Umbilical cord (tissue), 2 donors: Measurements from ENCODE around the gene GDPD4. TPM values are rescaled to one million over a fixed set of nuclear protein-coding genes. Genes with fewer than 3 reads are reported as not detected.
A peak's percentile ranks its signal among the peaks of the same experiment; 100 is the strongest.

Experiments
- DNase-seq: peaks from one replicate; pipeline ENCODE4 v3.0.0-alpha.2; 2015; ENCODE audit warnings: low spot score
- total RNA-seq: library from RNA; depleted of rRNA; stranded (reverse); fragments of >200 nt; gene quantifications from one replicate; pipeline ENCODE4 v1.2.3, GENCODE V29; 2014; ENCODE audit warnings: low replicate concordance; ENCODE audit not compliant: insufficient read depth

GDPD4 gene
- total RNA-seq, 1 donor from 2014 or later = 0.48 TPM

DNA sequence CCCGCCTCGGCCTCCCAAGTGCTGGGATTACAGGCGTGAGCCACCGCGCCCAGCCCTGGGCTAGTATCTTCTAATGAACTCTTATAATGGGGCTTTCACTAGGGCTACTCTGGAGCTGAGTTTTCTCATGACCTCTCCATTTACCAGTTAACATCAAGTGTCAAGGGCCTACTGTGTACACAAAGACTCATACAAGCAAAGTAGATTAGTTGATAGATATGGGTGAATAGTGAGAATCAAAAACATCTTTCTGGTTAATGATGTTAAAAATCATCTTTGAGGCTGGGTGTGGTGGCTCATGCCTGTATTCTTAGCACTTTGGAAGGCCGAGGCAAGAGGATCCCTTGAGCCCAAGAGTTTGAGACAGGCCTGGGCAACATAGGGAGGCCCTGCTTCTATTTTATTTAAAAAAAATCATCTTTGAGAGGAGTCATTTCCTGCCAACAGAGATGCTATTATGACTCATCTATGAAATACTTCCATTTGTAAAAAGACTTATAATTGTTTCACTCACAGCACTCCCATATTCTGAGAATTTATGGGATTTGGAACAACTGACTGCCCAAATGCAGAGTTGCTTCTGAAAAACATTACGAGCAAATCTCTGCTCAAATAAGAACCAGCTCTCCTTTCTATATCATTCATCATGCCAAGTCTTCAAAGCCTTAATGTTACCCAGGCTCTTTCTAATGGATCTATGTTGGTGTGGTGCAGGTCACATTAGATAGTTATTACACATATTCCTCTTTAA is 57.0 kb downstream of the GDPD4 start:
- peak; percentile 63 for DNase-seq

DNA sequence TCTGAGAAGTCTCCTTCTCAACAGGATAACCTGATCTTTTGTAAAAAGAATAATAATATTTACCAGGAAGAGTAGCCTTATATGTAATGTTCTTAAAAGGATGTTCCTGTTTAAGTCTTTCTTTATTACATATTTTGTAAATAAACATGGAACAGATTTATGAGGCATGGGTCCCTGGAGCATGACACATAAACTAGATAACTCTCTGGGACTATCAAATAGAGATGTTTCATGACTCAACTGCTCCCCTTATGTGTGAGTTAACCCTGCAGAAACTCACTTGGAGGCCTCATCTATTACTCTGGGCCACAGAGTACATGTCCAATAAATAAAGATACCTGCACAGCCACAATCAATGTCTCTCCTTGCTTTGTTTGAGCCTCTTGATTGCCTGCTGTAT is 64.6 kb downstream of the GDPD4 start:
- DNase-seq = no peak

DNA sequence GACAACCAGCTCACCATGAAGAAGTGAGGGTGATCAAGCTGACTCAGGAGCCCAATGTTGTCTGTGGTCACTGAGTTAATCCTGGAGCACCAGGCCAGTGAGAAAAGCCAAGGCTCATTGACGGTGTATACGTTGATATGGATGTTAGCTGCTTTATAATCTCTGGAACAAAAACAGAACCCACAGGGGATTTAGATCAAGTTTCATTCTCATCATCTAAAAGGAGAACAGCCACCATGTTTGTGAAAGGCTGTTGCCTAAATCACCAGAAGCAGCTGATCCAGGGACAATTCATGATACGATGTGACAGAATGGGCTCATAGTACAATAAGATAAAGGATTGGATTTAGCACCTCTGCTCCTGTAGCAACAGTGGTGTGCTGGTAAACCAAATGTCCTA is 68.5 kb downstream of the GDPD4 start:
- DNase-seq = no peak

DNA sequence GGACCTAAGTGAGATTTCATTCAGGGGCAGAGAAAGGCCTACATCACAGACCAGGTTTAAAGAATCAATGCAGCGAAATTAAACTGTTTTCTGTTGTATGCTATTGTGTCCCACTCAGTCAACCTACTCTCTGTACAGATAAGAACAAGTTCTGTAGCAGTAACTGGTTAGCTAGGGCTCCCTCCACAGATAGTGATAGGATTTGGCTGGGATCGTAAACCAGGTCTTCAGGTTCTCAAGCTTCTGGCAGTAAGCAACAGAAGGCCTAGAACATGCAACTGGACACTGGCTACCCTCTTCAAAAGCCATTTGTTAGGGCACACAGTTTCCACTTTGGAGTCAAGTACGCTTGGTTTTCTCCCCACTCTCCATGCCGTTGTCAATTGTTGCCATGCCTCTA is 69.2 kb downstream of the GDPD4 start:
- DNase-seq = no peak

DNA sequence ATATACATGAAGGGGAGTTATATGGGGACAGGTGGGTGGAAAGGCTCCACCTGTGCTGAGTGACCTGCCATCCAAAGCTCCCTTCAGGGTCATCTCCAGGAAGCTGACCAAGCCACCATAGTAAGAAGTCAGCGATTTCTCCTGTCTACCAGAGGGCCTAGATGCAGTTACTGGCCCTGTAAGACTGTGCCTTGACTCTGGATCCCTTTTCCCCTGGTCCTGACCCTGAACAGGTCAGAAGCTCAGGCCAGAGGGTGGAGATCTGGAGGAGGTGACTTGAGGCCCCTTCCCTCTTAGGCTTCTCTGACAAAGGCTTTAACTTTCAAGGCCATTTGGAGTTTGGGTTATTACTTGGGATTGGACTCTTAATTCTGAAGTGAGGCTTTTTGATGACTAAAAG is 69.7 kb downstream of the GDPD4 start:
- no peak for DNase-seq

DNA sequence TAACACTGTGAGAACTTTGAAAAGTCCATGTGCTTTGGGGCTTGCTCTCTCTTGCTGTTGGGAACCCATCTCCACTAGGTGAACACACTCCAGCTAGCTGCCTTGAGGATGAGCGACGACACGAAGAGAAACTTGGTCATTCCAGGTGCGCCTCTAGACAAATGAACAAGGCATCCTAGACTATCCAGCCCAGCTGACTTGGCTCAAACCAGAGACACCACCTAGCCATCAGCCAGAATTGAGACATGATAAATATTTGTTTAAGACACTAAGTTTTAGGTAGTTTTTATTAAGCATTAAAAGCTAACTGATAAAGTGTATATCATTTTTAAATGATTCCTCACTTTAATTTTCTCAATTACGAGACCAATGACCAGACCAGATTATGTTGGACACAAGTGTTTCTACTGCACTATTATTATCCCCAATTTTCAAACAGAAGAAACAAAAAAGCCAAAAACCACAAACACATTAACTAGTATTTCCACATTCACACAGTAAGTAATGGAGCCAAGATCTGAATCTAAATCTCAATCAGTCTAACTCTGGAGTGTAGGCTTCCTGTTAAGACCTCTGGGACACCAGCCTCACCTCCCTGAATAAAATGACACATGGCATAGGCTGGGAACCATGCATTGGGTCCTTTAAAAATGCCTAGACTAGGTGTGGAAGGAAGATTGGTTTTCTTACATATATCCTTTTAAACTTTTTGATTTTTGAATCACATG is 70.4 kb downstream of the GDPD4 start:
- DNase-seq = no peak

DNA sequence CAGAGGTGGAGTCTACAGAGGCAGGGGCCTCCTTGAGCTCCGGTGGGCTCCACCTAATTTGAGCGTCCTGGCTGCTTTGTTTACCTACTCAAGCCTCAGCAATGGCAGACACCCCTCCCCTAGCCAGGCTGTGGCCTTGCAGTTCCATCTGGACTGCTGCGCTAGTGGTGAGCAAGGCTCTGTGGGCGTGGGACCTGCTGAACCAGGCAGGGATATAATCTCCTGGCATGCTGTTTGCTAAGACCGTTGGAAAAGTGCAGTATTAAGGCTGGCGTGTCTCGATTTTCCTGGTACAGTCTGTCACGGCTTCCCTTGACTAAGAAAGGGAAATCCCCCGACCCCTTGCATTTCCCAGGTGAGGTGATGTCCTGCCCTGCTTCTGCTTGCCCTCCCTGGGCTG is 77.7 kb downstream of the GDPD4 start:
- no peak for DNase-seq

DNA sequence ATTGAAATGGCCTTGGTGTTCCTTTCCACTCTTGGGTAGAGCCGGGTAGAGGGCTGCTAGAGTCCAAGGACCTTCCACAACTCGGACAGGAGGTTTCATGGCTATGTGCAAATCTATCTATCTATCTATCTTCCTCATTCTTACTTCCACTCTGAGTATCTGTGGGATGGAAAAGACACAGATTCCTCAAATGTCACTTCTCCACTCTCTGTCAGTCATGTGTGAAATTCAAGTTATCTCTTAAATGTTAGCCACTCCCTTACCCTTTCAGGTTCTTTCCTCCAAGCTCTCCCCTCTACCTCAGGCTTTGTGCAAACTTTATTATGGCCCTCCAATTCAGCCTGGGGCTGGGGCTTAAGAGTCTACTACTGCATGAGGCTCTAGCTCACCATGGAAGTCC is 84.3 kb downstream of the GDPD4 start:
- DNase-seq = no peak

DNA sequence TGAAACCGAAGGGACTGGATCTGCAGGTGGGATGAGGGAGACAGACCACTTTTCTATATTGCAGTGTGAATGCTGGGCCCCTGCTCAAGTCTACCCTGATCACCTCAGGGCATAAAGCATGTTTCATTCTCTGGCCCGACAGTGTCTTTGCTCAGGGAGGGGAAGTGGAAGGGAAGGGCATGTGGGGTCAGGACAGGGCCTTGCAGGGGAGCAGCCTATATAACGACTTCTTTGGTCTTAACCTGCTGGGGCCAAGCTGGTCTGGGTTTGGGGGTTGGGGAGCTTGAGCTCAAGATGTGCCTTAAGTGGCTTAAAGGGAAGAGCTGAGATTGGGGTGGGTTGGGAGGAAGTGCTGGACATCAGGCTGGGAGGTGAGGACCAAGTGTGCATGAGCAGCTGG is 86.4 kb downstream of the GDPD4 start:
- DNase-seq = no peak

DNA sequence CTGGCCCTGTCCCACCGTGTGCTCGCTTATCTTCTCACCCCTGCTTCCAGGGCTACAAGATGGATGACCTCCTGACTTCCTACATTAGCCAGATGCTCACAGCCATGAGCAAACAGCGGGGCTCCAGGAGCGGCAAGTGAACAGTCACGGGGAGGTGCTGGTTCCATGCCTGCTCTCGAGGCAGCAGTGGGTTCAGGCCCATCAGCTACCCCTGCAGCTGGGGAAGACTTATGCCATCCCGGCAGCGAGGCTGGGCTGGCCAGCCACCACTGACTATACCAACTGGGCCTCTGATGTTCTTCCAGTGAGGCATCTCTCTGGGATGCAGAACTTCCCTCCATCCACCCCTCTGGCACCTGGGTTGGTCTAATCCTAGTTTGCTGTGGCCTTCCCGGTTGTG is 86.9 kb downstream of the GDPD4 start:
- no peak for DNase-seq

DNA sequence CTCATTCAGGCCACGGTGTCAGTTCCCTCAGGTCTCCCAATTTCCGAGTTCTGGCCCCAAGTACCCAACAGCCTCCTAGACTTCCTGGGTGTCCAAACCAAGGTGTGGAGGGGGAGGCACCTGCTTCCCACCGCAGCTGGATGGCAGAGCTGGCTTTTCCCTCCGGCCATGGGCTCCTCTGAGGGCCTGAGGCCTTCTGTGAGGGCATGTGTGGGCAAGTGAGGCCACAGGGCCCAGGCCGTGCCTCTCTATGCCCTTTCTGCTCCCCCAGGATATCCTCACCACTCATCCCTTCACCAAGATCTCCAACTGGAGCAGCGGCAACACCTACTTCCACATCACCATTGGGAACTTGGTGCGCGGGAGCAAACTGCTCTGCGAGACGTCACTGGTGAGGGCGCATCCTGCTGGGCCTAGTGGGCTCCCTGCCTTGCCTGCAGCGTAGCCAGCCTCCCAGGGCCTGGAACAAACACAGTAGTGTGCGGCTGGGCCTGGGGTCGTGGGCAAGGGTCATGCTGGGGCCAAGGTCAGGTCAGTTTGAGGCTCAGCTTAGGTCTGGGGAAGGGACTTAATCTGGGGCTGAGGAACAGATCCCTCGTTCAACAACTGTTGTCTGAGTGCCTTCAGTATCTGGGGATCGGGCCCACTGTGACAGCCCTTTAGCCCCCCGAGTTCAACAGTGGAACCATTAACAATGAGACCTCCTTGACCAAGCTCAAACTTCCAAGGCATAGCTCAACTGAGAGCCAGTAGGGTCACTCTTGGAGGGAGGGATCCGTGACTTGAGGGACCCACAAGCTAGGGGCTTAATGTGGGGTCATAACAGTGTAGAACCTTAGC is 87.7 kb downstream of the GDPD4 start:
- no peak for DNase-seq

DNA sequence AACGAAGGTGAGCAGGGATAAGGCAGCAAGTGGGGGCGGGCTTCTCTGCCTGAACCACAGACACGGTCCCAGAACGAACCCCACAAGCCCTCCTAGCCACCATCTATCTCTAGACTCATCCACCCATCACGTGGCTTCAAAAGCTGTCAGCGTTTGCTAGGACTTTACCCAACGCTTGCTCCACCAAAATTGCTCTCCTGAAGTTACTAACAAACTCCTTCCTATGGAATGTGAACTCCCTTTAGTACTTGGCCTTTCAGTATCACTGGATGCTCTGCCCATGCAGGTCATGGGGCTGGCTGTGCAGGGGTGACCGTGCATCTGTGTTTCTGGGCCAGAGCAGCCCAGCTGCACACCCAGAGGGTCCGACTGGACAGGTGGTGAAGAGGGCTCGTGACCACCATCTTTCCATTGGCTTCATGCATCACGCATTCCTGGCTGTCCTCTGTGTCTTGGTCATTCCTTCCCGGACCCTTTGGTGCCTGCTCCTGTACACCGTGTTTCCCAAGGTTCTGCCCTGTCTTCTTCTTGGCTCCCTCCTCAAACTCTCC is 88.4 kb downstream of the GDPD4 start:
- no peak for DNase-seq

DNA sequence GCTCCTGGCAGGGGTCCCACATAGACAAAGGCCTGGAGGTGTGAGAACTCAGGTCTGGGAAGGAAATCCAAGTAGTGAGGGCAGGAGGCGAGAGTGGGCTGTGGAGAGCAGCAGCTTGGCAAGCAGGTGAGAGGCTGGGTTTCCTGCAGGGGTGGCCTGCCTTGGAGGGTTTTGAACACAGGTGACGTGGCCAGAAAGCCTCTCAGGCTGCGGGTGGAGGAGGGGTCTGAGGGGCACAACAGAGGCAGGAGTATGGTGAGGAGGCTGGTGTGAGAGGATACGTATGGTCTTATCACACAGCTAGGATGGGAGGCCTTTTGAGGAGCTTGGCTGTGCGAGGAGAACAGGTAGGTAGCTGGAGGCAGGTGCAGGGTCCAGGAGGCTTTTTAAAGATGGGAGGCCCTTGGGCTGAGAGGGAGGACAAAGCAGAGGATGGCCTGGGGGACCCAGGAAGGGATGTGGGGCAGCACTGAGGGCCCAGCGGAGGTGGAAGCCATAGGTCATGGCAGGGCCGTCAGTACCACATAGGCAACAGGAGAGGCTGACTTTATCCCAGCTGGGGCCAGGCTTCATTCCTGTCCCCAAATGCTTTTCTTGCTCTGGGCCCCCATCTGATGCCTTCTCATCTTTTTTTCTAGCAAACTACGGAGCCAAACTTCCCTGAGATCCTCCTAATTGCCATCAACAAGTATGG is 89.0 kb downstream of the GDPD4 start:
- DNase-seq = no peak

DNA sequence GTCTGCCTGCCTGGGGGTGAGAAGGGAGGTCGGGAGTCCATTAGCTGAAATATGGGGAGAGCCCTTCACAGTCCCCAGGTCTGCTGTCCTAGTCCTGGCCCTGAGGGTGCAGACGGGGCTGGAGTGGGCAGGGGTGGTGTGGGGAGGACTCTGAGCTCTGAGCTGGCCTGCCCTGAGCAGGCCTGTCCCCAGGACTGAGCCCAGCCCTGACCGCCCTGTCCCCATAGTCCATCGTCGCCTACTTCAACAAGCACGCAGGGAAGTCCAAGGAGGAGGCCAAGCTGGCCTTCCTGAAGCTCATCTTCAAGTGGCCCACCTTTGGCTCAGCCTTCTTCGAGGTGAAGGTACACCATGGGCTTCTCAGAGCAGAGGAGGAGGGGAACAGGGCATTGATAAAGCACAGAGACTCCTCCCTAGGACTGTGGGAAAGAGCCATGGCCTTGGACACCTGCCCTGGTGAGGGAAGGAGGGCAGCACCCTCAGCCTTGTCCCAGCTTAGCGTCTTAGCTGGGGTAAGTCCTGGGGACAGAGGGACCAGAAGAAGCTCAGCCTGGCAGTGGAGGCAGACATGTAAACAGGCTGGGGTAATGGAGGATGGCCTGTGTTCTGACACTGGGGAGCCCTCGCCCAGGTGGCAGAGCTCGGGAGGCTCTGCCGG is 89.8 kb downstream of the GDPD4 start:
- no peak for DNase-seq

DNA sequence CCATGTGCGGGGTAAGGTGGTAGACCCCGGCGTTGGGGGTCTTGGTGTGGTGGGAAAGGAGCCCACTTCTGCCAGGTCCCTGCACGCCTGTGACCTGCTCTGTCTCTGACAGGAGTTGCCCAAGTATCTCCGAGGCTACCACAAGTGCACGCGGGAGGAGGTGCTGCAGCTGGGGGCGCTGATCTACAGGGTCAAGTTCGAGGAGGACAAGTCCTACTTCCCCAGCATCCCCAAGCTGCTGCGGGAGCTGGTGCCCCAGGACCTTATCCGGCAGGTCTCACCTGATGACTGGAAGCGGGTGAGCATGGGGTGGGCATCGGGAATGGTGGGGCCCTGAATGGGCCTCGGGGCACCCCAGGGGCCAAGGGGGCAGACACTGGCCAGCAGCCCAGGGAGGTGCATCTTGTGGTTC is 90.4 kb downstream of the GDPD4 start:
- DNase-seq = no peak

DNA sequence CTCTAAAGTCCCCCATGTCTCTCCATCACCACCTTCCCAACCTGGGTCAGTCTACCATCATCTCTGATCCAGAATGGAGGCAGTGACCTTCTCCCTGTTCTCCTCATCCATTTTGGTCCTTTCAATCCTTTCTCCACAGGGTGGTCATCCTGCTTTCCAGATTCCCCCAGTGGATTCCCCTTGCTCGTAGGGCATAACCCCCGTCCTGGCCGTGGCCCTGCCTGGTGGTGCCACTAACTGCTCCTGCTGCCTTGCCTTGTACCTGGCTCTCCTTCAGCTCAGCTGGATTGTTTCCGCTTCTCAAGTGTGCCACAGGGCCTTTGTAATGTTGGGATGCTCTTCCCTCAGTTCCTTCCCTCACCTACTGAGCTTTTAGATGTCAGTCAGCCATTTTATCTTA is 91.8 kb downstream of the GDPD4 start:
- DNase-seq = no peak

DNA sequence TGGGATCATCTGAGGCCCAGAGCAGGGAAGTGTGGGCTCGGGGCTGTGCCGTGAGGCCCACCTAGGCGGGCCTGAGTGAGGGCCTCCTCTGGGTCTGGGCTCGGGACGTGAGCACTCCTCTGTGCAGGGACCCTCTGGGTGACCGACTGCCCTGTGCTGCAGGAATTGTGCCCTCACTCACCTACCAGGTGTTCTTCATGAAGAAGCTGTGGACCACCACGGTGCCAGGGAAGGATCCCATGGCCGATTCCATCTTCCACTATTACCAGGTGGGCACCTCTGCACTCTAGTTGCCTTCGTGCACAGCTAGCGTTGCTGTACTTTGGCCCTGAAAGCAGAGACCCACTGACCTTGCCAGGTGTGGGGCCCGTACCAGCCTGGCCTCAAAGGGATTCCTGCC is 93.0 kb downstream of the GDPD4 start:
- no peak for DNase-seq

DNA sequence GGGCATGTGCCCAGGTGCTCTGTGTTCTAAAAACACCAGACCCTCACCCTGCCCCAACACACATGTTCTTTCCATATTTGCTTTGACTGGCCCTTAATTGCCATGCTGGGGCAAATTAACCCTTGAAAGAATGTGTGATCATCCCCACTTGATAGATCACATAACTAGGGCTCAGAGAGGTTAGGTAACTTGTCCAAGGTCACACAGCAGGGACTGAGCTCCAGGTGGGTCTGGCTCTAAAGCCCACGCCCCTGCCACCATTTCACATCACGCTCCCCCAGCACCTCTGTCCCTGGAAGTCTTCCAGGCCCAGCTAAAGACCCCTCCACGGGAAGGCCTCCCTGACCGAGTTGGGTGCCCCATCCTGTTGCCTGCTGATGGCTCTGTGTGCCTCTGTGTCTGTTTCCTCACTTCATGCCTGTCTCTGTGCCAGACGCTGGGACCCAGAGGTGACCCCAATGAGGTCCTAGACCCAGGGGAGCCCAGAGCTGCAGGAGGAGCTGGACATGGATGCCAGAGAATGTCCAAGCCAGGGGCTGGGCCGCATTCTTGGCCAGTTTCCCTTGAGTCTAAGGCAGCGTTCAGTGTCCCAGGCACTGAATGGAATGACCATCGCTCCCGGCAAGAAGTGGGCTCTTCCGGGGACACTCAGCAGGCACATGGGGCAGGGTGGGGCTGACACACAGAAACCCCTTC is 93.7 kb downstream of the GDPD4 start:
- DNase-seq = no peak

DNA sequence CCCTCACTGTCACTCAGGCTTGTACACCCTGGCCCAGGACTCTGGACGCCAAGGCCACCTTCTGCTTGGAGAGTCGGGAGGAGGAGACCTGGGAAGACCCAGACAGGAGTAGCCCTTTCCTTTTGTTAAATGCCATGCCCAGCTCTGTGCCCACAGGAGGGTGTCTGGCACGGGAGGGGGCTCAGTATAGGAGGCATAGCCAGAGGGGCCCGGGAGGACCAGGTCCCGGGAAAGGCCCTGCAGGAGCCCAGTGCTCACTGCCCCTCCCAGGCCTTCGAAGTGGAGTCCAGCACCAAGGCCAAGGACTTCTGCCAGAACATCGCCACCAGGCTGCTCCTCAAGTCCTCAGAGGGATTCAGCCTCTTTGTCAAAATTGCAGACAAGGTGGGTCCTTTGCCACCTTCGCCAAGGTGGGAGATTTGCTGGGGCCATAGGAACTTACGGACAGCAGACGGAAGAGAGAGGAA is 94.4 kb downstream of the GDPD4 start:
- DNase-seq = no peak
